Upper lobe of left lung (tissue), 6 donors: ENCODE measurements around the gene DGKG. TPM values are rescaled to one million over a fixed set of nuclear protein-coding genes. Genes with fewer than 3 reads are reported as not detected.
A peak's percentile ranks its signal among the peaks of the same experiment; 100 is the strongest.

ENCODE experiments used
- ATAC-seq, 2 donors: fragments of 200-7000 bp; cut with Tn5 transposase; one replicate each; pipeline ENCODE4 v1.9.1; 2022; ENCODE audit warnings: mild to moderate bottlenecking in 2 of 2, moderate library complexity in 2 of 2; ENCODE audit not compliant: low FRiP score in 2 of 2
- DNase-seq, 2 donors: peaks; one replicate each; pipeline ENCODE4 v3.0.0-alpha.2; 2019 to 2020
- H3K27ac ChIP-seq, 4 donors: fragments of 200-600 bp; sonication (generic); one replicate each; pipeline ENCODE4 v1.5.1; 2016 to 2019
- H3K27me3 ChIP-seq, 4 donors: fragments of 200-600 bp; sonication (generic); one replicate each; pipeline ENCODE4 v1.5.1; 2017 to 2019
- H3K36me3 ChIP-seq, 4 donors: fragments of 200-600 bp; sonication (generic); one replicate each; pipeline ENCODE4 v1.5.1; 2016 to 2019
- H3K4me1 ChIP-seq, 4 donors: fragments of 200-600 bp; sonication (generic); one replicate each; pipeline ENCODE4 v1.5.1; 2018 to 2019
- H3K4me3 ChIP-seq, 4 donors: fragments of 200-600 bp; sonication (generic); one replicate each; pipeline ENCODE4 v1.5.1; 2017 to 2019; ENCODE audit warnings: mild to moderate bottlenecking in 2 of 4, moderate library complexity in 1 of 4
- H3K9me3 ChIP-seq, 4 donors: fragments of 200-600 bp; sonication (generic); one replicate each; pipeline ENCODE4 v1.5.1; 2018 to 2019
- CTCF ChIP-seq, 6 experiments: fragments of 450-650 bp in 4 of 6; fragments of 200-600 bp in 2 of 6; sonication (generic) in 2 of 6; IDR thresholded peaks; one replicate each; pipeline ENCODE4 v1.5.1; 2016 to 2019; ENCODE audit warnings: antibody characterized with exemption in 6 of 6
- EP300 ChIP-seq, 4 donors: sonication (generic); formaldehyde crosslinking; IDR thresholded peaks; one replicate each; pipeline ENCODE4 v1.5.1; 2017; ENCODE audit warnings: antibody characterized with exemption in 4 of 4, control low read depth in 2 of 4
- POLR2A ChIP-seq, 4 donors: fragments of 450-650 bp; IDR thresholded peaks; one replicate each; pipeline ENCODE4 v1.5.1; 2016 to 2017; ENCODE audit warnings: antibody characterized with exemption in 4 of 4, mild to moderate bottlenecking in 2 of 4
- POLR2AphosphoS5 ChIP-seq, 2 donors: sonication (generic); formaldehyde crosslinking; IDR thresholded peaks; one replicate each; pipeline ENCODE4 v1.5.1; 2017; ENCODE audit warnings: antibody characterized with exemption in 2 of 2
- WGBS, 2 donors: methylation state at CpG; one replicate each; pipeline ENCODE4 v1.1.5; 2017 to 2018; 5-methylcytosine and 5-hydroxymethylcytosine counted together
- total RNA-seq, 6 donors: library from RNA; depleted of rRNA in 4 of 6; stranded (reverse); fragments of >200 nt in 4 of 6; gene quantifications; one replicate each; pipeline versions ENCODE4 v1.1.0 to v1.2.1, GENCODE V29; 2016 to 2021
- donor health status: DM: no; HTN: no; CAD: no; lungs with moderate emphysema.
- donor health status: DM: no; HTN: yes; CAD: no; lungs with severe emphysema.

The DGKG gene
- total RNA-seq, 6 donors from 2014 or later = 4.4 to 32.5 (median 6.5) TPM

GRCh38 chr3:186225603-186226002, 136.4 kb downstream of the DGKG start:
- ATAC-seq (peak in 1 of 2 donors; percentile 64), DNase-seq (peak in 1 of 2 donors; percentile 47)
- H3K4me1 ChIP-seq = peaks cover 0 to 16% (median 4%) of the 10 kb centered on the region in 4 donors
- peak overlapping the region in 1 of 4 donors; percentile 26 for H3K27ac ChIP-seq
- no peak for TF ChIP-seq CTCF (IDR thresholded peaks at IDR 0.05)
- no peak for TF ChIP-seq POLR2AphosphoS5 (IDR thresholded peaks at IDR 0.05)
- no peak for TF ChIP-seq POLR2A (IDR thresholded peaks at IDR 0.05)
- no peak for TF ChIP-seq EP300 (IDR thresholded peaks at IDR 0.05)
- WGBS, 2 donors = 34 to 55% methylated on average over 6 of the region's 6 CpGs
- H3K4me3 ChIP-seq = no peak overlapping the region
- no peaks in the 10 kb centered on the region for H3K27me3 ChIP-seq
- H3K36me3 ChIP-seq = no peaks in the 10 kb centered on the region
- no peaks in the 10 kb centered on the region for H3K9me3 ChIP-seq

GRCh38 chr3:186224041-186224610, 137.9 kb downstream of the DGKG start:
- TF ChIP-seq EP300 (IDR thresholded peaks at IDR 0.05) (no peak), CTCF (IDR thresholded peaks at IDR 0.05) (no peak), POLR2A (IDR thresholded peaks at IDR 0.05) (no peak), POLR2AphosphoS5 (IDR thresholded peaks at IDR 0.05) (no peak)
- Histone ChIP-seq H3K4me3 (no peak overlapping the region), H3K4me1 (peaks cover 0 to 16% (median 4%) of the 10 kb centered on the region in 4 donors), H3K36me3 (no peaks in the 10 kb centered on the region), H3K27me3 (no peaks in the 10 kb centered on the region), H3K27ac (no peak overlapping the region), H3K9me3 (no peaks in the 10 kb centered on the region)
- no peak for ATAC-seq
- no peak for DNase-seq
- 77% methylated on average over 7 of the region's 7 CpGs for WGBS, 2 donors

GRCh38 chr3:186223476-186223875, 138.6 kb downstream of the DGKG start:
- Histone ChIP-seq H3K9me3 (no peaks in the 10 kb centered on the region), H3K4me3 (no peak overlapping the region), H3K27ac (no peak overlapping the region), H3K27me3 (no peaks in the 10 kb centered on the region), H3K36me3 (no peaks in the 10 kb centered on the region), H3K4me1 (peaks cover 0 to 16% (median 4%) of the 10 kb centered on the region in 4 donors)
- DNase-seq (no peak), ATAC-seq (no peak)
- TF ChIP-seq POLR2A (IDR thresholded peaks at IDR 0.05) (no peak), EP300 (IDR thresholded peaks at IDR 0.05) (no peak), CTCF (IDR thresholded peaks at IDR 0.05) (no peak), POLR2AphosphoS5 (IDR thresholded peaks at IDR 0.05) (no peak)
- WGBS, 2 donors = 78% methylated on average over 5 of the region's 5 CpGs

GRCh38 chr3:186221760-186222378, 140.2 kb downstream of the DGKG start:
- Histone ChIP-seq H3K27ac (no peak overlapping the region), H3K4me1 (peaks cover 0 to 20% (median 4%) of the 10 kb centered on the region in 4 donors), H3K27me3 (no peaks in the 10 kb centered on the region), H3K9me3 (no peaks in the 10 kb centered on the region), H3K36me3 (no peaks in the 10 kb centered on the region), H3K4me3 (no peak overlapping the region)
- ATAC-seq = no peak
- TF ChIP-seq POLR2A (IDR thresholded peaks at IDR 0.05) = no peak
- no peak for TF ChIP-seq POLR2AphosphoS5 (IDR thresholded peaks at IDR 0.05)
- TF ChIP-seq EP300 (IDR thresholded peaks at IDR 0.05) = no peak
- no peak for TF ChIP-seq CTCF (IDR thresholded peaks at IDR 0.05)
- no peak for DNase-seq
- WGBS, 2 donors = 64 to 73% methylated on average over 15 of the region's 15 CpGs
